H4 (cell line): ENCODE results near the gene PSG1. TPM values are rescaled to one million over a fixed set of nuclear protein-coding genes. Genes with fewer than 3 reads are reported as not detected.
"Not testable (repeated sequence)": the region's sequence is repeated elsewhere in the genome, so short reads cannot be mapped to it uniquely, and the experiment has no call there.

Experiments used
- DNase-seq: peaks from one replicate; pipeline ENCODE4 v3.0.0-alpha.2; 2015; ENCODE audit warnings: low spot score
- total RNA-seq: library from RNA; depleted of rRNA; stranded (reverse); fragments of >200 nt; shearing (Covaris generic); gene quantifications from 2 replicates; pipeline ENCODE4 v1.2.3, GENCODE V29; 2014; rRNA removed

The PSG1 gene
- total RNA-seq, 1 experiment from 2014 or later: not detected

- DNase-seq: peak; percentile 50
Measured at GRCh38 chr19:42821306-42821977, 58.1 kb downstream of the PSG1 start.

GRCh38 chr19:42819960-42820650 lies 59.4 kb downstream of the PSG1 start:
- not testable (repeated sequence) for DNase-seq

- DNase-seq: no peak
Measured at GRCh38 chr19:42816894-42817293, 62.6 kb downstream of the PSG1 start.

Other genes starting within 250 kb of the PSG1 start
- 0.04 TPM in 1 of 2 replicates, not detected in the other for gene PSG3, start 139.2 kb downstream of the PSG1 start, total RNA-seq
- not detected in 2 replicates for gene PSG8, start 114.0 kb downstream of the PSG1 start, total RNA-seq
- not detected in 2 replicates for gene PSG6, start 38.2 kb upstream of the PSG1 start, total RNA-seq
- gene PSG7, start 57.5 kb upstream of the PSG1 start, total RNA-seq: 0.06 and 0.14 TPM in 2 replicates
- not detected in 2 replicates for gene PSG11, start 146.8 kb upstream of the PSG1 start, total RNA-seq
- not detected in 2 replicates for gene PSG2, start 203.0 kb upstream of the PSG1 start, total RNA-seq